ENCODE data around the gene POU2AF1. TPM values are rescaled to one million over a fixed set of nuclear protein-coding genes. Genes with fewer than 3 reads are reported as not detected.
A peak's percentile ranks its signal among the peaks of the same experiment; 100 is the strongest.

POU2AF1 gene
- total RNA-seq, 4 donors from 2014 or later, result 1.4 to 19.8 (median 2.9) TPM

GRCh38 chr11:111347723-111348115 is 31.4 kb downstream of the POU2AF1 start:
- no peaks in the 10 kb centered on the region for H3K4me1 ChIP-seq
- in situ Hi-C loops (cut with MboI; ENCODE audit: low pct_ligation_motif_present in 1 of 4, low pct_unique_long_range_greater_than_20kb in 1 of 4, low sequenced_read_pairs in 3 of 4), result no loop called here
- no peak for DNase-seq
- no peak overlapping the region for H3K4me3 ChIP-seq
- H3K36me3 ChIP-seq, result no peaks in the 10 kb centered on the region
- H3K27ac ChIP-seq, result no peak overlapping the region
- H3K9me3 ChIP-seq, result no peaks in the 10 kb centered on the region
- intact Hi-C loops (cut with DNase I; ENCODE audit: low total_unique reads), result no loop called here
- H3K27me3 ChIP-seq, result no peaks in the 10 kb centered on the region
- 87% methylated on average over 3 of the region's 3 CpGs; no CpG with 5 or more reads in 1 of the 2 donors for WGBS, 2 donors (ENCODE audit: low coverage in 1 of 2)
- TF ChIP-seq EP300 (IDR thresholded peaks at IDR 0.05; ENCODE audit: low read depth), result no peak
- TF ChIP-seq POLR2A (IDR thresholded peaks at IDR 0.05), result no peak
- no peak for TF ChIP-seq POLR2AphosphoS5 (IDR thresholded peaks at IDR 0.05)
- no peak for TF ChIP-seq CTCF (IDR thresholded peaks at IDR 0.05)

GRCh38 chr11:111347002-111347722 is 31.9 kb downstream of the POU2AF1 start:
- intact Hi-C loops (cut with DNase I; ENCODE audit: low total_unique reads), result no loop called here
- Histone ChIP-seq H3K36me3 (no peaks in the 10 kb centered on the region), H3K4me3 (no peak overlapping the region), H3K4me1 (no peaks in the 10 kb centered on the region), H3K27me3 (no peaks in the 10 kb centered on the region), H3K9me3 (no peaks in the 10 kb centered on the region), H3K27ac (no peak overlapping the region)
- in situ Hi-C loops (cut with MboI; ENCODE audit: low pct_ligation_motif_present in 1 of 4, low pct_unique_long_range_greater_than_20kb in 1 of 4, low sequenced_read_pairs in 3 of 4), result no loop called here
- DNase-seq, result no peak
- TF ChIP-seq EP300 (IDR thresholded peaks at IDR 0.05; ENCODE audit: low read depth) (no peak), CTCF (IDR thresholded peaks at IDR 0.05) (no peak), POLR2AphosphoS5 (IDR thresholded peaks at IDR 0.05) (no peak), POLR2A (IDR thresholded peaks at IDR 0.05) (no peak)
- 76 to 93% methylated on average over 2 to 6 of the region's 6 CpGs for WGBS, 2 donors (ENCODE audit: low coverage in 1 of 2)

GRCh38 chr11:111344032-111344431 is 35.0 kb downstream of the POU2AF1 start:
- intact Hi-C loops (cut with DNase I; ENCODE audit: low total_unique reads), result loop anchor here (1.0 kb wide), 1 partner anchor 40 kb away; no protein-coding TSS in a partner anchor
- Histone ChIP-seq H3K27me3 (no peaks in the 10 kb centered on the region), H3K4me1 (no peaks in the 10 kb centered on the region), H3K9me3 (peaks cover 0 to 7% of the 10 kb centered on the region in 2 donors), H3K36me3 (no peaks in the 10 kb centered on the region), H3K27ac (peak overlapping the region in 1 of 4 donors; percentile 16), H3K4me3 (no peak overlapping the region)
- in situ Hi-C loops (cut with MboI; ENCODE audit: low pct_ligation_motif_present in 1 of 4, low pct_unique_long_range_greater_than_20kb in 1 of 4, low sequenced_read_pairs in 3 of 4), result no loop called here
- WGBS, 2 donors (ENCODE audit: low coverage in 1 of 2), result 63 to 100% methylated on average over 1 to 3 of the region's 3 CpGs
- TF ChIP-seq EP300 (IDR thresholded peaks at IDR 0.05; ENCODE audit: low read depth) (no peak), POLR2A (IDR thresholded peaks at IDR 0.05) (no peak), CTCF (IDR thresholded peaks at IDR 0.05) (no peak), POLR2AphosphoS5 (IDR thresholded peaks at IDR 0.05) (no peak)
- DNase-seq, result peak; percentile 51

GRCh38 chr11:111342329-111342728 is 36.7 kb downstream of the POU2AF1 start:
- no peak overlapping the region for H3K27ac ChIP-seq
- in situ Hi-C loops (cut with MboI; ENCODE audit: low pct_ligation_motif_present in 1 of 4, low pct_unique_long_range_greater_than_20kb in 1 of 4, low sequenced_read_pairs in 3 of 4) (no loop called here), intact Hi-C loops (cut with DNase I; ENCODE audit: low total_unique reads) (no loop called here)
- H3K4me1 ChIP-seq, result no peaks in the 10 kb centered on the region
- 69 to 81% methylated on average over 3 of the region's 3 CpGs for WGBS, 2 donors (ENCODE audit: low coverage in 1 of 2)
- H3K9me3 ChIP-seq, result peaks cover 0 to 7% of the 10 kb centered on the region in 2 donors
- TF ChIP-seq EP300 (IDR thresholded peaks at IDR 0.05; ENCODE audit: low read depth) (no peak), POLR2A (IDR thresholded peaks at IDR 0.05) (no peak), POLR2AphosphoS5 (IDR thresholded peaks at IDR 0.05) (no peak), CTCF (IDR thresholded peaks at IDR 0.05) (no peak)
- no peak overlapping the region for H3K4me3 ChIP-seq
- no peaks in the 10 kb centered on the region for H3K36me3 ChIP-seq
- DNase-seq, result no peak
- no peaks in the 10 kb centered on the region for H3K27me3 ChIP-seq
